AG04450 (cell line): ENCODE results near the gene EMSY. TPM values are rescaled to one million over a fixed set of nuclear protein-coding genes. Genes with fewer than 3 reads are reported as not detected.

ENCODE experiments used
- CTCF ChIA-PET: fragments of 300-600, 350-600 bp; formaldehyde crosslinking; extraction: SDS; loops from one replicate; lab custom pipeline; 2022; ENCODE audit warnings: antibody characterized with exemption, inconsistent platforms; lab: Charles Lee
- POLR2A ChIA-PET: fragments of 350-600 bp; formaldehyde crosslinking; extraction: SDS; loops from one replicate; lab custom pipeline; 2021; ENCODE audit warnings: antibody characterized with exemption, inconsistent platforms; lab: Yijun Ruan, JAX
- DNase-seq: peaks from one replicate; pipeline ENCODE4 v3.0.0-alpha.2; 2011; ENCODE audit warnings: low read depth, low spot score
- H3K27ac ChIP-seq: one replicate; pipeline ENCODE4 v1.5.1; 2012; ENCODE audit warnings: low read depth, low read length, control low read depth
- H3K27me3 ChIP-seq: one replicate; pipeline ENCODE4 v1.6.0; 2012; ENCODE audit warnings: low read length; ENCODE audit not compliant: control insufficient read depth, insufficient read depth
- H3K4me3 ChIP-seq: 2 replicates; pipeline ENCODE4 v1.5.1; 2011; ENCODE audit warnings: mild to moderate bottlenecking, low read depth, low read length, control low read depth
- H3K9me3 ChIP-seq: 2 replicates; pipeline ENCODE4 v1.5.1; 2012; ENCODE audit warnings: low read length; ENCODE audit not compliant: control insufficient read depth, insufficient read depth
- polyA plus RNA-seq: library from polyadenylated mRNA; depleted of rRNA; stranded (reverse); fragments of >200 nt; gene quantifications from 2 replicates; pipeline ENCODE4 v1.2.3, GENCODE V29; 2011
- TF ChIP-seq, protein P1 (sequence below): IDR thresholded peaks from 2 replicates; pipeline ENCODE4 v1.5.1; 2011; ENCODE audit warnings: low read depth, low read length, control low read depth, inconsistent platforms

Gene EMSY
- polyA plus RNA-seq, 1 experiment: 18.6 TPM

DNA sequence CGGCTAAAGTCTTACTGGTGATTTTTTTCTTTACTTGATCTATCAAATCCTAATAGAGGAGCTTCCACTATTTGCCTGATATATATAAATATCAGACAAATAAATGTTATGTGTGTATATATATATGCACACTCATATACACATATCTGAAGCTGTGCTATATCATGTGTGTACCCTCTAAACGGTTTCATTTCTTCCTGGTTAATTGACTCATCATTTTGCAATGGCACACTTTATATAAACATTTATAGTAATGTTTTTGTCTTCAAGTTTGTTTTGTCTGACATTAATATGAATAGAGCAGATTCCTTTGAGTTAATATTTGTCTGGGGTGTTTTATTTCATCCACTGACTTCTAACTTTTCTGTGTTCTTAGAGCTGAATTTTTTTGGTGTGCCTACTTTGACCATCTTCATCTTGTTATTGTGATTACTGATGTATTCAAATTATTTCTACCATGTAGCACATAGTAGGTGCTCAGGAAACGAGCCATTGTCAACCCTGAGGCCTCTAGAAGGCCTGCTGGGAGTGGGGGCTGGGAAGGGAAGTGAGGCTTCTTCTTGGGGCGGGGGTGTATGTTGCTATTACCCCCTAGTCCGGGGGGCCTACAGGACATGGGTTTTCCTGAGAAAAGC is 143.1 kb downstream of the EMSY start:
- POLR2A ChIA-PET: interaction anchor here (0.8 kb wide), 1 partner anchor 10 kb away, joined by 3 read pairs; no protein-coding TSS in a partner anchor
- CTCF ChIA-PET: interaction anchor here (1.2 kb wide), 1 partner anchor 11 kb away, joined by 7 read pairs; no protein-coding TSS in a partner anchor

DNA sequence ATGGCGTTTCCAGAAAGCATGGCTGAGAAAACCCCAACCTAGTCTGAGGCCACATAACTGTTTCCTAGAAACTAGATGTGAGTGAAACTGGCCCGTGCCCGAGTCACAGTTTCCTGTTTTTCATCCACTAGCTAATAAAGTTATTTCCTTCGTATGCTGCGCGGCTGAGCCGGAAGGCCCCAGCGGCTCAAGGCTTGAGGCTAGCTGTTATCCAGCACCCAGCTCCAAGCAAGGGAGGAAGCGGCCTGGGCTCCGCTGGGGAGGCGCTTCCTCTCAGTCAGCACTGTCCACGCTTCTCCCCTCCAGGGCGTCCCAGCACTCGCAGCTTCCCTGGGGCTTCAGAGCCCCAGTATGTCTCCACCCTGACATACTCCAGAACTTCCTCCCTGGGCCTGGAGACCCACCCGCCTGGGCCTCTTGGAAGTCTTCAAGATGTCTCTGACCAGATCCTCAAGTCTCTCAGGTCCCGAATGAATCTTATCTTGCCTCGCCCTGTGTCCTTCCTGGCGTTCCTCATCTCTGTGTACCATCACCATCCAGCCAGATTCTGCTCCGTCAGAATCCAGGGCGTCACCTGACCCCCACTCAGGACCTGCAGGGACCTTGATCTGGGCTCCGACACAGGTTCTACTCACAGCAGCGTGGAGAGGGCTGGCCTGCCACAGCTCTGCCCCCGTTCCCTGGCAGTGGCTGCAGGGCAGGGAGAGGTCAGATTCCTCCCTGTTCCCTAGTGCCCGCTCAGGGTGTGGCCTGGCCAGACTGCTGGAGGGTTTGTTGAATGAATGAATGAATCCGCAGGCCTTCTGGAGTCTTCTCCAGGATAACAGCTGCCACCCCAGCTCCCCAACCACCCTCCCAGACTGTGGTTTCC is 143.9 kb downstream of the EMSY start:
- Histone ChIP-seq H3K4me3 (no peak overlapping the region), H3K9me3 (no peaks in the 10 kb centered on the region; the same call in 1 of the 2 replicates), H3K27ac (no peak overlapping the region), H3K27me3 (peaks cover 5% of the 10 kb centered on the region)
- ChIA-PET CTCF (interaction anchor here (1.2 kb wide), 1 partner anchor 10 kb away, joined by 7 read pairs; no protein-coding TSS in a partner anchor), POLR2A (interaction anchor here (0.8 kb wide), 1 partner anchor 11 kb away, joined by 3 read pairs; no protein-coding TSS in a partner anchor)
- DNase-seq: no peak
- TF ChIP-seq, protein P1, sequence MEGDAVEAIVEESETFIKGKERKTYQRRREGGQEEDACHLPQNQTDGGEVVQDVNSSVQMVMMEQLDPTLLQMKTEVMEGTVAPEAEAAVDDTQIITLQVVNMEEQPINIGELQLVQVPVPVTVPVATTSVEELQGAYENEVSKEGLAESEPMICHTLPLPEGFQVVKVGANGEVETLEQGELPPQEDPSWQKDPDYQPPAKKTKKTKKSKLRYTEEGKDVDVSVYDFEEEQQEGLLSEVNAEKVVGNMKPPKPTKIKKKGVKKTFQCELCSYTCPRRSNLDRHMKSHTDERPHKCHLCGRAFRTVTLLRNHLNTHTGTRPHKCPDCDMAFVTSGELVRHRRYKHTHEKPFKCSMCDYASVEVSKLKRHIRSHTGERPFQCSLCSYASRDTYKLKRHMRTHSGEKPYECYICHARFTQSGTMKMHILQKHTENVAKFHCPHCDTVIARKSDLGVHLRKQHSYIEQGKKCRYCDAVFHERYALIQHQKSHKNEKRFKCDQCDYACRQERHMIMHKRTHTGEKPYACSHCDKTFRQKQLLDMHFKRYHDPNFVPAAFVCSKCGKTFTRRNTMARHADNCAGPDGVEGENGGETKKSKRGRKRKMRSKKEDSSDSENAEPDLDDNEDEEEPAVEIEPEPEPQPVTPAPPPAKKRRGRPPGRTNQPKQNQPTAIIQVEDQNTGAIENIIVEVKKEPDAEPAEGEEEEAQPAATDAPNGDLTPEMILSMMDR: no peak

More for the DNA sequence above, 143.1 kb downstream of the EMSY start:
- H3K4me3 ChIP-seq: no peak overlapping the region
- no peak overlapping the region for H3K27ac ChIP-seq
- DNase-seq: no peak
- peaks cover 5% of the 10 kb centered on the region for H3K27me3 ChIP-seq
- H3K9me3 ChIP-seq: no peaks in the 10 kb centered on the region; the same call in 1 of the 2 replicates
- TF ChIP-seq, protein P1: no peak

DNA sequence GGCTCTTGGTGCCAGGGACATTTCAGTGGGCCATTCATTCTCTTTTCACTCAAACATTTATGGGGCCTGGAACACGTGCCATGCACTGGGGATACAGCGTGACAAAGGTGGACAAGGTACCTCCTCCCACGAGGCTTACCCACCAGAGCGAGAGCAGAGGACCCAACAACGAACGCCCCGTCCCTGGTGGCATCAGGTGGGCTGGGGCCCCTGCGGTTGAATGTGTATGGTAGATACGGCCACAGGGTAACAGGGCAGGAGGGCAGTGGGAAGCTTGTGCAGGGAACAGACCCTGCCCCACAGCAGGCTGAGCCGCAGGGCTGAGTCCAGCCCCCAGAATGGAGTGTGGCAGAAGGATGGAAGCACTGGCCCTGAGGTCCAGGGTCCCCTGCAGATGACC is 144.7 kb downstream of the EMSY start:
- ChIA-PET CTCF (no interaction called here), POLR2A (no interaction called here)
- H3K9me3 ChIP-seq: no peaks in the 10 kb centered on the region; the same call in 1 of the 2 replicates
- no peak overlapping the region for H3K27ac ChIP-seq
- H3K4me3 ChIP-seq: no peak overlapping the region
- no peak for DNase-seq
- peaks cover 5% of the 10 kb centered on the region for H3K27me3 ChIP-seq
- TF ChIP-seq, protein P1: no peak

DNA sequence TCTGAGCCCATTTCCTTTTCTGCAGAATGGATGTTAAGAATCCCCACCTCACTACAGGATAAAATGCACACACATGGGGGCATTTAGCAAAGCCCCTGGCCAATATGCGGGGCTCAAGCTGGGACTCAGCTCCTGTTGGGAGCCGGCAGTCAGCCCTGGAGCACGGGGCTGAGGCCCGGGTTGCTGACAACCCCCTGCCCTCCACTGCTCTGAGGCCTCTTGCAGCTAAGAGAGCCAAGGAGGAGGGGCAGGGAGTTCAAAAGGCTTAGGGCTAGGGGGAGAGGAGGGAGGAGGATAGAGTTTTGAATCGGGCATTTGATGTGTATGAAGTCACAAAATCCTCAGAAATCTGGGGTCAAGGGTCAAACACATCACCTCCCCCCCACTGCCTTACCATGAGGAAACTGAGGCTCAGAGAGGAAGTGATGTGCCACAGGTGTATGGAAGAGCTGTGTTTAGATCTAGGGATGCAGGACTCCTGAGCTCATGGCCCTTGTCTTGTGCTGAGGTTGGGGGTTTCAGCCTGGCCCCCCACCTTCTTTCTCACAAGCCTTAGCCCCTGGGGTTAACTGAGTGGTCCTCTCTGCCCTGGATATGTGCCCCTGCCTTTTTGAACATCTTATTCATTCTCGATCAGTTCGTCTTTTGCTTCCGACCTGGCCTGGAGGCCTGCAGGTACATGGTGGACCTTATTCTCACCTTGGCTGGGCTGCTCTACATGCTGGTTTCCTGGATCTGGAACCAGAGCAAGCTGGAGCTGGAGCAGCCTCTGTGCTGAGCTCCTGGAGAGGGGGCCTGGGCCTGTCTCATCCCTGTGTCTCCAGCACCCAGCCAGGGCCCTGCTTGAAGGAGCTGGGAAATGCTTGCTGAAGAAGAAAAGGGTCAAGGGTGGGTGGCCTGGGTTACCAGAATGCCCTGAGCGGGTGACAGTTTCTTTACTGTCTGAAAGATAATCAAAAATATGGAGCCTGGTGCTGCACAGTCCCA is 145.4 kb downstream of the EMSY start:
- TF ChIP-seq, protein P1: no peak
- H3K4me3 ChIP-seq: no peak overlapping the region
- DNase-seq: no peak
- H3K9me3 ChIP-seq: no peaks in the 10 kb centered on the region; the same call in 1 of the 2 replicates
- H3K27me3 ChIP-seq: peaks cover 5% of the 10 kb centered on the region
- H3K27ac ChIP-seq: no peak overlapping the region
- POLR2A ChIA-PET: no interaction called here
- CTCF ChIA-PET: no interaction called here
